H9 (cell line): ENCODE results near the gene VPS45. TPM values are rescaled to one million over a fixed set of nuclear protein-coding genes. Genes with fewer than 3 reads are reported as not detected.

Experiments
- DNase-seq: peaks from one replicate; pipeline ENCODE4 v3.0.0-alpha.2; 2017
- H2AFZ ChIP-seq: one replicate; pipeline ENCODE4 v1.6.1; 2013; ENCODE audit warnings: mild to moderate bottlenecking, low read length, control low read depth, moderate library complexity
- H2AK5ac ChIP-seq: 2 replicates; pipeline ENCODE4 v1.6.1; 2013; ENCODE audit warnings: low read length, control low read depth, mixed read lengths; ENCODE audit not compliant: insufficient read length
- H2BK120ac ChIP-seq: one replicate; pipeline ENCODE4 v1.6.1; 2013; ENCODE audit warnings: low read depth, mild to moderate bottlenecking, low read length, control low read depth, inconsistent platforms; ENCODE audit not compliant: poor library complexity, severe bottlenecking
- H2BK12ac ChIP-seq: 2 replicates; pipeline ENCODE4 v1.6.1; 2013; ENCODE audit warnings: low read length, control low read depth, mixed read lengths, low read depth; ENCODE audit not compliant: insufficient read length
- H2BK15ac ChIP-seq: 2 replicates; pipeline ENCODE4 v1.6.1; 2013; ENCODE audit warnings: low read depth, low read length, control low read depth
- H2BK20ac ChIP-seq: one replicate; pipeline ENCODE4 v1.6.1; 2013; ENCODE audit warnings: low read depth, mild to moderate bottlenecking, low read length, control low read depth, inconsistent platforms; ENCODE audit not compliant: poor library complexity, severe bottlenecking
- H2BK5ac ChIP-seq: 2 replicates; pipeline ENCODE4 v1.6.1; 2013; ENCODE audit warnings: low read length, control low read depth, mixed read lengths; ENCODE audit not compliant: insufficient read length
- H3K14ac ChIP-seq: 2 replicates; pipeline ENCODE4 v1.6.1; 2013; ENCODE audit warnings: low read length, control low read depth; ENCODE audit not compliant: insufficient read depth
- H3K18ac ChIP-seq: 2 replicates; pipeline ENCODE4 v1.6.1; 2013; ENCODE audit warnings: low read depth, mild to moderate bottlenecking, mixed read lengths, low read length, control low read depth; ENCODE audit not compliant: insufficient read length
- H3K23ac ChIP-seq: 2 replicates; pipeline ENCODE4 v1.6.1; 2013; ENCODE audit warnings: low read length, control low read depth, mixed read lengths, low read depth; ENCODE audit not compliant: insufficient read length
- H3K23me2 ChIP-seq: 2 replicates; pipeline ENCODE4 v1.6.1; 2013; ENCODE audit warnings: low read depth, mild to moderate bottlenecking, mixed read lengths, low read length, control low read depth; ENCODE audit not compliant: insufficient read length, poor library complexity, severe bottlenecking
- H3K27ac ChIP-seq: 2 replicates; pipeline ENCODE4 v1.5.1; 2013; ENCODE audit warnings: low read length, control low read depth, mixed read lengths, low read depth; ENCODE audit not compliant: insufficient read length
- H3K27me3 ChIP-seq: 2 replicates; pipeline ENCODE4 v1.6.1; 2013; ENCODE audit warnings: low read length, control low read depth, inconsistent platforms; ENCODE audit not compliant: insufficient read depth
- H3K4ac ChIP-seq: 2 replicates; pipeline ENCODE4 v1.6.1; 2013; ENCODE audit warnings: low read depth, mild to moderate bottlenecking, control low read depth, inconsistent platforms, low read length, moderate library complexity
- H3K4me1 ChIP-seq: 2 replicates; pipeline ENCODE4 v1.6.1; 2013; ENCODE audit warnings: low read length, control low read depth, inconsistent platforms; ENCODE audit not compliant: insufficient read depth
- H3K4me2 ChIP-seq: 2 replicates; pipeline ENCODE4 v1.6.1; 2013; ENCODE audit warnings: low read length, control low read depth, mixed read lengths; ENCODE audit not compliant: insufficient read length, insufficient read depth
- H3K56ac ChIP-seq: 2 replicates; pipeline ENCODE4 v1.6.1; 2013; ENCODE audit warnings: low read depth, mild to moderate bottlenecking, mixed read lengths, low read length, control low read depth; ENCODE audit not compliant: insufficient read length
- H3K79me1 ChIP-seq: 2 replicates; pipeline ENCODE4 v1.6.1; 2013; ENCODE audit warnings: low read depth, mild to moderate bottlenecking, moderate library complexity, low read length, control low read depth, inconsistent platforms; ENCODE audit not compliant: insufficient read depth, poor library complexity, severe bottlenecking
- H3K79me2 ChIP-seq: 2 replicates; pipeline ENCODE4 v1.6.1; 2013; ENCODE audit warnings: low read length, control low read depth, inconsistent platforms; ENCODE audit not compliant: insufficient read depth
- H3K9ac ChIP-seq: 2 replicates; pipeline ENCODE4 v1.6.1; 2013; ENCODE audit warnings: low read length, control low read depth, mixed read lengths; ENCODE audit not compliant: insufficient read length; ENCODE audit errors: extremely low read depth
- H3K9me3 ChIP-seq: one replicate; pipeline ENCODE4 v1.6.1; 2013; ENCODE audit warnings: low read depth, low read length, inconsistent platforms; ENCODE audit not compliant: control insufficient read depth
- H3T11ph ChIP-seq: one replicate; pipeline ENCODE4 v1.6.1; 2013; ENCODE audit warnings: mild to moderate bottlenecking, low read length, control low read depth, inconsistent platforms
- H4K20me1 ChIP-seq: one replicate; pipeline ENCODE4 v1.6.1; 2013; ENCODE audit not compliant: control insufficient read depth, insufficient read length, insufficient read depth
- H4K5ac ChIP-seq: 2 replicates; pipeline ENCODE4 v1.6.1; 2013; ENCODE audit warnings: low read depth, mild to moderate bottlenecking, mixed read lengths, low read length, control low read depth; ENCODE audit not compliant: insufficient read length
- H4K8ac ChIP-seq: replicated peaks from 2 replicates; pipeline ENCODE4 v1.6.1; 2013; ENCODE audit warnings: low read length, control low read depth, mixed read lengths, low read depth; ENCODE audit not compliant: insufficient read length
- H4K91ac ChIP-seq: 2 replicates; pipeline ENCODE4 v1.6.1; 2013; ENCODE audit warnings: low read depth, mild to moderate bottlenecking, moderate library complexity, mixed read lengths, low read length, control low read depth; ENCODE audit not compliant: insufficient read length
- H3K27ac Mint-ChIP-seq, 3 experiments: 2 replicates in 2 of 3; 3 replicates in 1 of 3; pipeline ENCODE4 v1.8.0; 2020 to 2021; ENCODE audit warnings: mixed read lengths in 3 of 3, mild to moderate bottlenecking in 1 of 3, moderate library complexity in 1 of 3
- H3K27me3 Mint-ChIP-seq: 2 replicates; pipeline ENCODE4 v1.8.0; 2021; ENCODE audit warnings: low read depth, mild to moderate bottlenecking, moderate library complexity, mixed read lengths
- H3K36me3 Mint-ChIP-seq, 3 experiments: 2 replicates in 2 of 3; 3 replicates in 1 of 3; pipeline ENCODE4 v1.8.0; 2020 to 2021; ENCODE audit warnings: low read depth in 3 of 3, mixed read lengths in 3 of 3; ENCODE audit not compliant: insufficient read depth in 1 of 3
- H3K4me1 Mint-ChIP-seq, 2 experiments: 2 replicates each; pipeline ENCODE4 v1.8.0; 2020; ENCODE audit warnings: mixed read lengths in 2 of 2
- H3K4me3 Mint-ChIP-seq, 2 experiments: 2 replicates in 1 of 2; 3 replicates in 1 of 2; pipeline ENCODE4 v1.8.0; 2020 to 2021; ENCODE audit warnings: mild to moderate bottlenecking in 2 of 2, mixed read lengths in 2 of 2, moderate library complexity in 1 of 2
- H3K9me3 Mint-ChIP-seq, 2 experiments: 2 replicates in 1 of 2; 3 replicates in 1 of 2; pipeline ENCODE4 v1.8.0; 2020; ENCODE audit warnings: mild to moderate bottlenecking in 2 of 2, mixed read lengths in 2 of 2, moderate library complexity in 1 of 2
- WGBS: extraction: QIAGEN DNeasy Blood & Tissue Kit; methylation state at CpG from one replicate; pipeline ENCODE4 v1.1.7; 2013; ENCODE audit warnings: missing lambda C conversion rate, low lambda C conversion rate, mixed read lengths; ENCODE audit not compliant: insufficient read length; ENCODE audit errors: extremely low coverage; 5-methylcytosine and 5-hydroxymethylcytosine counted together
- total RNA-seq: library from RNA; stranded (reverse); gene quantifications from 2 replicates; pipeline ENCODE4 v1.2.1, GENCODE V29; 2021
- TF ChIP-seq, protein P1 (sequence below): fragments of 200-600 bp; sonication (generic); conservative IDR thresholded peaks from 3 replicates; pipeline ENCODE4 v1.8.0; 2021; ENCODE audit warnings: antibody characterized with exemption, mild to moderate bottlenecking

The VPS45 gene
- total RNA-seq, 1 experiment from 2014 or later = 31.8 TPM

DNA sequence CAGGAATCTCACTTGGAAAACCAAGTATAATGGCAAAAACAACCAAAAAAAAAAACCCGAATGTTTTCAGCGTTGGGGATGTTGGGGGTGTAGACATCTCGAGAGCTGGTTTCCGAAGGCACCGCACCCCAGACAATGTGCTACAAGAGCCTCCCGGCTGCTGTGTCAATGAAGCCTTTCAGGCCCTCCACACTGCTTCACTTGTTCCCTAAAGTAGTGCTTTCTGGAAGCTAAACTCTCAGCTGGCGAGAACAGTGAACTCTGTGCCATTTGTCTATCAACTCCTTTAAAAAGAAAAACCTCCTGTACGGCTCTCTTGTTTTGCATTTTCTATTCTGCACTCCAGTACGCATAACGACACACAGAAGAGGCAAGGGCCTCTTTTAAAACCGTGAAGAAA lies 114.7 kb downstream of the VPS45 start:
- Histone ChIP-seq H3K56ac (no peak overlapping the region), H3K23ac (no peak overlapping the region), H3K27me3 (no peaks in the 10 kb centered on the region), H3K4me1 (no peaks in the 10 kb centered on the region), H2BK12ac (no peak overlapping the region), H2BK120ac (no peak overlapping the region), H3K9ac (no peak overlapping the region), H3K27ac (no peak overlapping the region), H3K14ac (no peak overlapping the region), H2BK20ac (no peak overlapping the region), H3K4ac (no peak overlapping the region), H3K9me3 (no peaks in the 10 kb centered on the region), H3K23me2 (no peaks in the 10 kb centered on the region), H3K4me2 (no peak overlapping the region), H2AFZ (no peak overlapping the region), H3K79me1 (no peaks in the 10 kb centered on the region), H3K79me2 (no peaks in the 10 kb centered on the region), H4K91ac (no peak overlapping the region), H4K5ac (no peak overlapping the region), H3K18ac (no peak overlapping the region), H4K8ac (no peak overlapping the region), H4K20me1 (no peaks in the 10 kb centered on the region), H2BK5ac (no peak overlapping the region), H3T11ph (no peak overlapping the region), H2AK5ac (no peak overlapping the region), H2BK15ac (no peak overlapping the region)
- Mint-ChIP-seq H3K4me1 (no peaks in the 10 kb centered on the region), H3K36me3 (no peaks in the 10 kb centered on the region), H3K27ac (no peak overlapping the region), H3K9me3 (no peaks in the 10 kb centered on the region), H3K4me3 (no peak overlapping the region), H3K27me3 (no peaks in the 10 kb centered on the region)
- TF ChIP-seq, protein P1, sequence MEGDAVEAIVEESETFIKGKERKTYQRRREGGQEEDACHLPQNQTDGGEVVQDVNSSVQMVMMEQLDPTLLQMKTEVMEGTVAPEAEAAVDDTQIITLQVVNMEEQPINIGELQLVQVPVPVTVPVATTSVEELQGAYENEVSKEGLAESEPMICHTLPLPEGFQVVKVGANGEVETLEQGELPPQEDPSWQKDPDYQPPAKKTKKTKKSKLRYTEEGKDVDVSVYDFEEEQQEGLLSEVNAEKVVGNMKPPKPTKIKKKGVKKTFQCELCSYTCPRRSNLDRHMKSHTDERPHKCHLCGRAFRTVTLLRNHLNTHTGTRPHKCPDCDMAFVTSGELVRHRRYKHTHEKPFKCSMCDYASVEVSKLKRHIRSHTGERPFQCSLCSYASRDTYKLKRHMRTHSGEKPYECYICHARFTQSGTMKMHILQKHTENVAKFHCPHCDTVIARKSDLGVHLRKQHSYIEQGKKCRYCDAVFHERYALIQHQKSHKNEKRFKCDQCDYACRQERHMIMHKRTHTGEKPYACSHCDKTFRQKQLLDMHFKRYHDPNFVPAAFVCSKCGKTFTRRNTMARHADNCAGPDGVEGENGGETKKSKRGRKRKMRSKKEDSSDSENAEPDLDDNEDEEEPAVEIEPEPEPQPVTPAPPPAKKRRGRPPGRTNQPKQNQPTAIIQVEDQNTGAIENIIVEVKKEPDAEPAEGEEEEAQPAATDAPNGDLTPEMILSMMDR = no peak
- no CpG with 5 or more reads among the region's 11 CpGs for WGBS
- DNase-seq = no peak
